Kidney tubule cell (primary cell): ENCODE results near the gene ADCY3.

Experiments
- DNase-seq: peaks from one replicate; pipeline ENCODE4 v3.0.0-alpha.2; 2018; ENCODE audit warnings: low spot score

Gene ADCY3

GRCh38 chr2:24920098-24920808 is at the start of gene ADCY3:
ADCY3 (minus strand) TSS chr2:24920237; CDS start chr2:24918987, 1,250 bp downstream.
- DNase-seq = peak; percentile 53

- DNase-seq = no peak
These were observed 49.7 kb upstream of the ADCY3 start for GRCh38 chr2:24969784-24970183.

- DNase-seq = no peak
These were observed 41.9 kb upstream of the ADCY3 start for GRCh38 chr2:24961903-24962302.

GRCh38 chr2:24959761-24960160 is 39.7 kb upstream of the ADCY3 start:
- no peak for DNase-seq

- DNase-seq = no peak
These were observed 38.4 kb upstream of the ADCY3 start for GRCh38 chr2:24958411-24958935.

DNA sequence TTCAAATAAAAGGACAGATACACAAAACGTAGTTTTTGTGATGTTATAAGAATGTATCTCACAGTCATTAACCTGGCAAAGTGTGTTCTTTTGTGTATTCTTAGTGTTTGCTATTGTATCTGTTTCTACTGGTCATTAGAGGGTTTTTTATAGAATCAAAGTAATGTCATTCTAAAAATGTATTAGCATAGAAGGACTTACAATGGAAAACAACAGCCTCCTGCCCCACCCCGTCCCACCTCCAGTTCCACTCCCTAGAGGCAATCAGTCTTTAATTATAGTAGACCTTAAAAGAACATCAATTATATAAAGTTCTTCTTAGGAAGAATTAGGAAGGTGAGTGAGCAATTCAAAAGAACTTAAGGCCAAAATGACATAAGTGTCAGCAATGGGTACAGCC is 37.9 kb upstream of the ADCY3 start:
- no peak for DNase-seq

DNA sequence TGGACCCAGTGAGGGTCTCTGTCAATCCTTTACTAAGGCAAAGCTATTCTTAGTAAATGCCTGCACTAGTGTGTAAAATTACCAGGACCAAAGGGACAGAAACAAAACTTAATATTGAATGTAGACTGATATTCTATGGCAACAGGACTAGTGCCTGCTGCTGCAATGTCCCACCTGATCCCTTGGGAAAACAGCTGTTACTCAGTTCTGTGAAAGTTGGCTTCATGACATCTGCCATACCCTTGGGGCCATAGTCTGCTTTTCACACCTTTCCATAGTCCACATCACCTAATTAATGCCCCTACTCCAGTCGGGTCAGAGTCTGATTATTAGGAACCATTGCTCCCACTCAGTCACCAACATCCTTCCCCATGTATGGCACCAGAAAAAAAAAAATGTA is 37.2 kb upstream of the ADCY3 start:
- no peak for DNase-seq

GRCh38 chr2:24955921-24956320 is 35.9 kb upstream of the ADCY3 start:
- DNase-seq = no peak

GRCh38 chr2:24955232-24955631 is 35.2 kb upstream of the ADCY3 start:
- DNase-seq = no peak

DNA sequence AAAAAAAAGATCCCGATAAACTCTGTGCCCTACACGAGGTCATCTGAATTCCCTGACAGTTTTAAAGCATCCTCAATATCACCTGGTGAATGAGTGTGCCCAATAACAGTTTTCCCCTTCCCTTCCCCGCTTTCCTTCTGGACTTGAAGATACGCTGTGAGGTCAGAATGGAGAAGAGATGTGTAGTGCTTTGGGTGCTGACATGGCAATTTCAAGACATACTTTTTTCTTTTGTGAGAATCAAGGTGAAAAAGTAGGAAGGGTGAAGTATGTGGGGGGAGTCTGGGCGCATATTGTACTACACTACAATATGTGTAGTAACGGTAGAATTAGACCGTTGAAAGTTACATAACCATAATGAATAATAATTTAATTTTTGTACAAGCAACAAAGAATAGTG is 30.1 kb upstream of the ADCY3 start:
- no peak for DNase-seq

- no peak for DNase-seq
These were observed 28.5 kb upstream of the ADCY3 start for GRCh38 chr2:24948506-24948905.

- no peak for DNase-seq
These were observed 27.6 kb upstream of the ADCY3 start for GRCh38 chr2:24947561-24948157.

GRCh38 chr2:24945907-24946306 is 25.9 kb upstream of the ADCY3 start:
- DNase-seq = no peak

- no peak for DNase-seq
These were observed 23.5 kb upstream of the ADCY3 start for GRCh38 chr2:24943427-24944053.

DNA sequence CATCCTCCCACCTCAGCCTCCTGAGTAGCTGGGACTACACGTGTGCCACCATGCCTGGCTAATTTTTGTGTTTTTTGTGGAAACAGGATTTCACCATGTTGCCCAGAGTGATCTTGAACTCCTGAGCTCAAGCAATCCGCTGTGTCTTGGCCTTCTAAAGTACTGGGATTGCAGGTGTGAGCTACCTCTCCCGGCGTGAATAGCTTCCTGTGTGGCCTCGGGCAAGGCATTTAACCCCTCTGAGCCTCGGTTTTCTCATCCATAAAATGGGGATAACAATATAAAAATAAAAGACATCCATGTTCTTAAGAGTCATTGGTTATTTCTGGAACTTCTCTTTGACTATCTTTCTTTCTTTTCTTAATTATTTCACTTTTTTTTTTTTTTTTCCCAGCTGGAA is 19.3 kb upstream of the ADCY3 start:
- DNase-seq = no peak

- DNase-seq = no peak
These were observed 17.2 kb upstream of the ADCY3 start for GRCh38 chr2:24937236-24937635.

- DNase-seq = no peak
These were observed 15.1 kb upstream of the ADCY3 start for GRCh38 chr2:24935145-24935544.

- no peak for DNase-seq
These were observed 12.7 kb upstream of the ADCY3 start for GRCh38 chr2:24932715-24933114.

GRCh38 chr2:24930768-24931167 is 10.7 kb upstream of the ADCY3 start:
- peak; percentile 7 for DNase-seq

DNA sequence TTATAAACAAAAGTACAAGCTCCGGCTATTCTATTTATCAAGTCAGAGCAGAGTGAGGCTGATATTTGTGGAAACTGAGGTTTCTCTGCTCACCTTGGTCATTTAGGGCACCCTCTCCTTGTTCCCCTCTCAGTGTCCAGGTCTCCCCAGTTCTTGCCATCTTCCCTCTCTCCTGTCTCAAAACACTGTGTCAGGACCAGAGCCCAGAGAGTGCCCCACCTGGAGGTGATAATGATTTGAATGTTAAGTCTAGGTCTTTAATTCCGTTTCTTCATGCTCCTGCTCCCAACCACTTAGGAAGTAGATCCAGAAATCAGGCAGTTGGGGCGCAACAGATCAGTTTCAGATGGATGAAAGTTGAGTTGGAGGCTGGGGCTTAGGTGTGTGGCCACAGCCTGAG is 9.2 kb upstream of the ADCY3 start:
- DNase-seq = no peak

DNA sequence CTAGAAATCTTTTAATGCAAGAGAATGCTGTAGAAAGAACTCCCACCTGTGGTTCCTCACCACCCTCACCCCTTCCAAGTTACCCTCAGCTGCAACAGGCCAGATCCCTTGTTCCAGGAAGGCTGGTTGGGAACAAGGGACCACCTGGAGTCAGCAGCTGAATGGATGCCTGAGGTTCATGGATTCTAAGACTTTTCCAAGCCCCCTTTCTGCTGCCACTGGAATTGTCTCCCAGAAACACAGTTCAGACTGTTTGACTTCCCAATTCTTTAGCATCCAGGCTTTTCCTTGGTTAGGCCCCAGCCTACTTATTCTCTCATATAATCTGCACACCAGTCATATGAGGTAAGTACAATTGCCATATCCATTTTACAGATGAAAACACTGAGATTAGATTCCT is 8.0 kb upstream of the ADCY3 start:
- no peak for DNase-seq

GRCh38 chr2:24926602-24927252 is 6.7 kb upstream of the ADCY3 start:
- peak; percentile 30 for DNase-seq

GRCh38 chr2:24926220-24926601 is 6.2 kb upstream of the ADCY3 start:
- DNase-seq = no peak
